Mesenteric fat pad (tissue), 1 donor: Measurements from ENCODE around the gene TBC1D22A. TPM values are rescaled to one million over a fixed set of nuclear protein-coding genes. Genes with fewer than 3 reads are reported as not detected.

Source experiments
- DNase-seq: peaks from one replicate; pipeline ENCODE4 v3.0.0-alpha.2; 2020; ENCODE audit warnings: low spot score
- total RNA-seq: library from RNA; stranded (reverse); fragmentation: NEBNext Ultra II Directional; extraction: Animal tissue kit (Norgen Biotek cat#: 25700); gene quantifications from one replicate; pipeline ENCODE4 v1.2.1, GENCODE V29; 2021
- donor health status: DM: yes; HTN: yes; CAD: no.

The TBC1D22A gene
- total RNA-seq, 1 donor from 2014 or later = 24.5 TPM

DNA sequence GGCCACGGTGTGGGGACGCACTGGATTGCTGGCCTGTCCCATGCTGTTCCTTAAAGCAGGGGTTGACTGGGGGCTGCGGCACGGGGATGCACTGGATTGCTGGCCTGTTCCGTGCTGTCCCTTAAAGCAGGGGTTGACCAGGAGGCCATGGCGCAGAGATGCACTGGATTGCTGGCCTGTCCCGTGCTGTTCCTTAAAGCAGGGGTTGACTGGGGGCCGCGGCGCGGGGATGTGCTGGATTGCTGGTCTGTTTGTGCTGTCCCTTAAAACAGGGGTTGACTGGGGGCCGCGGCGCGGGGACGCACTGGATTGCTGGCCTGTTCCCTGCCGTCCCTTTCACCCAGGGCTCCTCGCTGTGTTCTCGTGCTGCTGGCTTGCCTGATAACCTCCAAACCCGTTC lies 383.4 kb downstream of the TBC1D22A start:
- no peak for DNase-seq

DNA sequence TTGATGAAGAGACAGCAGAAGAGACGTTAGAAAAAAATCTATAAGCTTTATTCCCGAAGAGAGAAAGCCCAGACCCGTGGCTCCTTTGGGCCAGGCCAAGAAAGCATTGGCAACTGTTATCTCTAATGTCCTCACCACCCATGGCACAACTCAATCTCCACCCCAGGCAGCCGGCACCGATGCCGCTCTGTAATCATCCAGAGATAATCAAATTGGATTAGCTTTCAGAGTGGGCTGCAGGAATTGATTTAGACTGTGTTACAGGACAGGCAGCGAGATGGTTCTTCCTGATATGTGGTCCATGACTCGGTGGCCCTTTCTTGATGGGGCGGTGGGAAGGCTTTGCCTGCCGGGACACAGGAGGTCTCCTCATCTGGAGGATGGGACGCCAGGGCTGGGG lies 383.9 kb downstream of the TBC1D22A start:
- DNase-seq = no peak

DNA sequence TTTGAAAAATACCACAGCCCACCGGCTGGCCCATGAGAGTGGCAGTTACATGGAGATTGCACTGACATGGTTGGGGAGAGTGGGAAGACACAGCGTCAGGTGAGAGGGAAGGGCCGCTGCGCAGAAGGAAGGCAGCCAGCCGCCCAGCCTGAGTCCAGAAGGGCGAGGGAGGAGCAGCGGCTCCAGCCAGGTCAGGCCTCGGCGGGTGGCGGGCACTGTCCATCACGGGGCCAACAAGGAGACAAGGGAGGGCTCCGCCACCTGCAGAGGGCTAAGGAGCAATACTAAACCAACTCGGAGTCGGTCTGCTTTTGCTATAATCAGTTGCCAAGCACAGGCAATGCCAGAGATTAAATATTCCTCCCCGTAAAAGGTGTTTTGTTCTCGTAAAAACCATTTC lies 384.5 kb downstream of the TBC1D22A start:
- no peak for DNase-seq

DNA sequence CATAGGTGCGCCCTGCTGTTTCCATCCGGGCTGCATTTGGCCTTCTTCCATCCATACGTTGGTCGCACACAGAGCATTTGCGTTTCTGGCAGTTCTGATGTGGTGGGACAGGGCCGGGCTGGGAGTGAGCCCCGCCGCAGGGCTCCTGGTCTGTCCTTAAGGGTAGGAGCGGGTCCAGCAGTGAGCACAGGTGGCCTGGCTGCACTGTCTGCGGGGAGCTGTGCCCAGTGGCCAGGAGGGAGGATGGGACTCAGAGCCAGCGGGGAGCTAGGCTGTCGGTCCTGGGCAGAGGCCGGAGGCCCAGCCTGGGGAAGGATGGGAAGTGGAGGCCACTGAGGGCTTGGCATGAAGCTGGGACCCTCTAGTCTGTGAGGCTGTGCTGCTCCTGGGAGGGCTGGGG lies 385.1 kb downstream of the TBC1D22A start:
- no peak for DNase-seq

DNA sequence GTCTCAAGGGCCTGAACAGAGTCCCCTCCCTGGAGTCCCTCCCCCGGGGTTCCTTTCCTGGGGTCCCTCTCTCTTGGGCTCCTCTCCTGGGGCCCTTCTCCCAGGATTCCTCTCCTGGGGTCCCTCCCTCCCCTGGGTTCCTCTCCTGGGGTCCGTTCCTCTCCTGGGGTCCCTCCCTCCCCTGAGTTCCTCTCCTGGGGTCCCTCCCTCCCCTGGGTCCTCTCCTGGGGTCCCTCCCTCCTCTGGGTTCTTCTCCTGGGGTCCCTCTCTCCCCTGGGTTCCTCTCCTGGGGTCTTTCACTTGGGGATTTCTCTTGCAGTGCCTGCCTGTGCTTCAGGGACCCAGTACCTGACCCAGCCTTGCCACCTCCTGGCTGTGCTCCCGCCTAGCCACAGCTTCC lies 386.1 kb downstream of the TBC1D22A start:
- no peak for DNase-seq

DNA sequence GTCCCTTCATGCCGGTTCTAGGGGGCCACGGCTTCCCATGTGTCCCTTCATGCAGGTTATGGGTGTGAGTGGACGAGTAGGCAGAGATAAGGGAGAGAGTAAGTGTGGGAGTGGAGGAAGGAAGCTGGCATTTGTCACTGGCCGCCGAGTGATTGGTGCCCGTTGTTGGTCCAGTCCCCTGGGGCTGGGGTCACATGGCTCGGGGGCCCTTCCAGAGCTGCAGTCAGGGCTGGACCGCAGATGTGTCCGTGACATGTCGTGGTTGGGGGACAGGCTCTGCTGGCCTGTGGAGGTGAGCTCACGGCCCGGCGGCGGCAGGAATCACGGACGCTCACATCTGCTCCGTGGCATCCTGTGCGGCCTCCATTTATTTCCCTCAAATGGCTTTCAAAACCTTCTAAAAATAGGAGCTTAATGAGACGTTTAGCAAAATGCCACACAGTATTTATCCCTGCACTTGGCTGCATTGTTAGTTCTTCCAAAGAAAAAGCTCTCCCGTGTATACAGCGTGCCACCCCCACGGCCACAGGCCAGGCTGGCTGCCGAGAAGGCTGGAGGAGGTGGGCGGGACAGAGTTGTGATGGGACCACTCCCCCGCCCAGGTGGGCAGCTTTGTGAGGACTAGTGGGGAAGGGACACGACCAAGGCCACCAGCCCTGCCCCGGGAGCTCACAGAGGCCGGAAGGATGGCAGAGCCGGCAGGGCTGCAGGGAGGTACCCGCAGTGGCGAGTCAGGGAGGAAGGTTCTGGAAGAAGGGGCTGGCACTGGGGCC lies 386.7 kb downstream of the TBC1D22A start:
- no peak for DNase-seq

DNA sequence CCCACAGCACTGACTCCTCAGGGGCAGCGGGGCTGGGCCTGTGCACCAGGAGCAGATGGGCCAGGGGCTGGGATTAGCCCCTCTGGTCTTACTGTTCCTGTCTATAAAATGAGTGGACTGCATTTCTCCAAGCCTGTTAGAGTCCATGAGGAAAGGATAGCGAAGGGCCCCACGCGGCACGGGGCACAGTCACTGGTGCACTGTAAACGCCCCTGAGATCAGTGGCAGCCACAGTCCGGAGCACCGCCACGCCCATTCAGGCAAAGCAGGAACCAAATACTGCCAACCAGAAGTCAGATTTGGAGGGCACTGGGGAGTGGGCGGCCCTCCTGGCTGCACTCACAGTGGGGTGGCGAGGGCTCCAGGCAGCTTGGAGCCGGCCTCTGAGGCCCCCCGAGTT lies 387.5 kb downstream of the TBC1D22A start:
- no peak for DNase-seq

DNA sequence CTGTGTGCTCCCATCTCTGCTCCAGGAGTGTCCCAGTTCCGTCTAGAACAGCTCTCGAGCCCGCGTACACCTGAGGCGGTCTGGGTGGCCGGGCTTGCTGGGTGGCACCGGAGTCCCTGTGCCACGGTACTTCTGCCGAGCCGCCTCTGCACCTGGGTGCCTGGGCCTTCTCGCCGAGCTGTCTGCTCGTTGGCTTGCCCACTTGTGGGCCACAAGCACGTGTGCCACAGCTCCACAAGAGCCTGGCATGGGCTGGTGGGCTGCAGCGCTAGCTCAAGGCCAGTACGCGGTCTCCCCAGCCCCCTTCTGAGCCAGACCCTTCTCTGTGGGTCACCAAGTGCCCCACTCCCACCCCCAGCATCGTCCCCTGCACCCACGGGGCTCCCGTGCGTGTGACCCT lies 388.0 kb downstream of the TBC1D22A start:
- DNase-seq = no peak

DNA sequence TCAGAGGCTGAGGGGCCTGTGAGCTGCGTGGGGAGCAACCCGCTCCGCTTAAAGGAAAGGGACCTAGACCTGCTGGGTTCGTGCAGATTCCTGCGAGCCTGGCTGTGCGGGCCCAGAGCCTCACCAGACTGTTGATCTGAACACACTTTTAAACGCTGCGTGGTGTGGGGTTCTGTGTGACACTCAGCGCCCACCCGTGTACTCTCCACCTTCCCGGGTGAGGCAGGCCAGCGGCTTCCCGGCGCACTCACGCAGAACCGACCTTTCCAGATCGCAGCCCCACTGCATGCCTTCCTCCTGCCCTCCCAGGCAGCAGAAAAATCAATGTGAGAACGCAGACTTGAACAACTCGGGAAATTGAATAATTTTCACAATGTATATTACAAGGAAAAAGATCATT lies 388.6 kb downstream of the TBC1D22A start:
- DNase-seq = no peak

DNA sequence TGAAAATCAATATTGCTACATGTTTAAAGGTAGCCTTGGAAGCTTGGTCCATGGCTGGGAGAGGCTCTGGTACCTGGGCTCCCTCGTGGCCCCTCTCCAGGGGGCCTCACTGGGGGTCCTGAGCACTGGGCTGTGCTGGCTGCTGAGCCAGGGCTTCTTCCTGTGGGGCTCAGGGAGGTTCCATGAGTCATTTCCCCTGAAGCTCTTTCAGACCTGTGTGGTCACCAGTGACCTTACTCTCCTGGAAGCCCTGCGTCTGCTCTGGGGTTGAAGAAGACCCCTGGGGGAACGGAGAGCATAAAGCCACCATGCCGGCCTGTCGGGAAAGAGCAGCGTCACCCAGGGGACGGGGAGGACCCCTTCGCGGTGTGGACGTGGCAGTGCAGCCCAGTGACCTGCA lies 389.0 kb downstream of the TBC1D22A start:
- no peak for DNase-seq

DNA sequence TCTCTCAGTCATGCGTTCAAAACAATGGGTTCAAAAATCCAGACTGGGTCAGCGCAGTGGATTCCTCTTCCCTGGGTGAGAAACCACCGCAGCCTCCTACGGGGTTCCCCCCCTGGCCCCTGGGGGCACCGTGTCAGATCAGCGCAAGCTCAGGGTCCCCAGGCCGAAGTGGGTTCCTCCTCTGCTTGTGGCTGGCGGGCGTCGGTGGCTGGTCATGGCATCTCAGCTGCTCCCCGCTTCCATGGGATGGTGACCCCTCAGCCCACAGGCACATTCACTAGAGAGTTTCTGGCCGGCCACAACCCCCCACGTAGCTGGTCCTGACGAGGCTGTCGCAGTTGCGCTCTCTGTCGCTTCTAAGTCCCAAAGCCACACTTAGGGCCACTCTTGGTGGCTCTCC lies 389.8 kb downstream of the TBC1D22A start:
- no peak for DNase-seq

DNA sequence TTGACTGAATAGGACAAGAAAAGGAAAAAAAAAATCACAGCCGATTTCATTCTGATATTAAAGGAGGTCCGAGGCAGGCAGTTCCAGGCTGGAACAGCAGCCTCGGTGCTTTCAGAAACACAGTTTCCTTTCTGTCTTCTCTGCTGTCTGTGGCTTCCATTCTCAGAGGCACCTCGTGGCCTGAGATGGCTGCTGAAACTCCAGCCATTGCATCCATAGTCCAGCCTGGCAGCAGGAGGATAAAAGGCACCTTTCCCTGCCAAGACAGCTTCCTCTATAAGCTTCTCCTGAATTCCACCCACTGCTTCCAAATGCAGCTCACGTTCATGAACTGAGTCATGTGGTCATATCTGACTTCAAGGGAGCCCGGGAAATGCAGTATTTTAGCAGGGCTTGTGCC lies 390.5 kb downstream of the TBC1D22A start:
- no peak for DNase-seq

DNA sequence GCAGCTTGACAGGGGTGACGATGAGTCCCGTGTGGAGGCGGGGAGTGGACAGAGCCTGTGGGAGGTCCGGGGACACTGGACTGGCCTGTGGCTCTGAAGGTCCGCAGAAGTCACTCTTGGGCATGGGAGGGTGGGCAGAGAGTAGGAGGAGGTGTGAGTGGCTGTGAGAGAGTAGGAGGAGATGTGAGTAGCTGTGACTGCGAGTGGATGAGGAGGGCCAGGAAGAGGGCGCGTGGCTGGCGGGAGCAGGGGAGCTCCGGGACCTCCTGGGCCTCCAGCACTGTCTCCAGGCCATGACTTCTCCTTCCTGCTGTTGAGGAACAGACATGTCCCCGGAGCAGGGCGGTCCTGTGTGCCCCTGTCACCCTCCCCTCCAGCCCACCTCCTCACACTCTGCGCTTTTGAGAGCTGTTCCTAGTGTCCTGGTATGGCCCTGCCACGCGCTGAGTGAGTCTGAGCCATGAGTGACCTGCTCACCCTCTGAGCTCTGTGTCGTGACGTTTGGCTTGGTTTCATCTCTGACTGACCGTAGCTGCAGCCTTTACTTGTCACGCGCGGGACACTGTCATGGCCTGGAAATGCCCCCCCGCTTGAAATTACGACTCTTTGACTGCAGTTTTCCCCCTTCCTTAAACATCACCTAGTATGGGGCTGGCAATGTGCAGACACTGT lies 391.5 kb downstream of the TBC1D22A start:
- no peak for DNase-seq

DNA sequence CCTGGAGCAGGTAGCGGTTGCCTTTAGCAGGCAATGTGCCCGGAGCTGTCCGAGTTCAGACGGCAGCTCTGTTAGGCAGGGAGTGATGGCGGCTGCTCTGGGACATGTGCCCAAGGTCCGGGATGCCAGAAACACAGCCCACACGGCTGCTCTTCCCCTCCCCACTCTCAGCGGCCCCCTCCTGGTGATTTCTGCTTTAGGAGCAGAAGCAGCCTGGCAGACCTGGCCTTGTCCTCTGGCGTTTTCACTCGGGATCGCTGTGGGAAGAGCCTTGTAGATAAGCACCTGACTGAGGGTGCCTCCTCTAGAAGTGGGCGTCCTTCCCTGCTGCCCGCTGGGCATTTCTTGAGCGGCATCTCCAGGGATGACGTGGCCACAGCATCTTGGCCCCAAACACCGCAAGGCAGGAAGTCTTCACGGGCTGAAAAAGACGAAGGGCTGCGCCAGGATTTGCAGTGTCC lies 392.2 kb downstream of the TBC1D22A start:
- no peak for DNase-seq

DNA sequence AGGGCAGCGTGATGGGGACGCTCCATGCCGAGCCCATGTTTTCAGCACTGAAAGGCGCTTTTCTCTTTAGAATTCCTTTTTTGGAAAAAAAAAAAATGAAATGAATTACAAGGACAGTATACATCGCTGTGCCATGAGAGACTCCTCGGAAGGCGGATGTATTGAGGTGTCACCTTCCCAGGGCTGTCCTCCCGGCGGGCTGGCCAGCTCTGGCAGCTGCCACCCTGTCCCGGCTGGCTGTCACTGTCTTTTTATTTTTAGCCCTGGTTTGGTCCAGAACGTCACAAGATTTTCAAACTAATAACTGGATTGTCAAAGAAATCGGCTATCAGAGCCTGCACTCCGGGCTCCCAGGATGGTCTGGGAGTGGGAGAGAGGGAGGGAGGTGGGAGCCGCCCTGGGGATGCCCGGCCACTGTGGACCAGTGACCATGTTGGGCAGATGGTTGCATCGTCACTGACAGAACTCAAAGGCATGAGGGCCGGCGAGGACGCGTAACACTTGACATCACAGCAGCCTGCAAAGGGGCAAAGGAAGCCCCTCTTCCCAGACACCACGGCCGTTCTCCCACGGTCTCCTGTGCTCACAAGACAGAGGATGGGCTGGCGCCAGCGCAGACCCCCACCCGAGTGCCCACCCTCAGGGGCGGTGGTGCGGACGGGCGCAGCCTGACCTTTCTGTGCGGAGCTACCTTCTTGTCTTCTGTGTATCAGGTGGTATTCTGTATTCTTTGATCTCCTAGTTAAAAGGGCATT lies 392.9 kb downstream of the TBC1D22A start:
- DNase-seq = no peak

DNA sequence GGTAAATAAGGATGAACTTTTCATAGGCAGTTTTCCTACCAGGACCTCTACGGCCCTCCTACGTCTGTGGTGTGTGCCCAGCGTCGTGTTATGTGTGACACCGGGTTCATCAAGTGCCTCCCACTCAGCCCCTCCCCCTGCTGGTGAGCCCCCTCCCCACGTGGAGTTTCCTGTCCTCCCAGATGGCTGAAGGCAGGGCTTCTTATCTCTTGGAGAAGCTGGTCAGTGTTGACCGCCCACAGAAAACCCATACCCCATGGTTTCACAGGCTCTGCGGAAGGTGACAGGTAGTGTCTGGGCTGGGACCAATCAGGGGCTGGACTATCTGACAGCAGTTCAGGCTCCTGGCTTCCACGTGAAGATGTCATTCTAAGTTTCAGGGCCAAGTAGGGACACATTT lies 393.5 kb downstream of the TBC1D22A start:
- DNase-seq = no peak

DNA sequence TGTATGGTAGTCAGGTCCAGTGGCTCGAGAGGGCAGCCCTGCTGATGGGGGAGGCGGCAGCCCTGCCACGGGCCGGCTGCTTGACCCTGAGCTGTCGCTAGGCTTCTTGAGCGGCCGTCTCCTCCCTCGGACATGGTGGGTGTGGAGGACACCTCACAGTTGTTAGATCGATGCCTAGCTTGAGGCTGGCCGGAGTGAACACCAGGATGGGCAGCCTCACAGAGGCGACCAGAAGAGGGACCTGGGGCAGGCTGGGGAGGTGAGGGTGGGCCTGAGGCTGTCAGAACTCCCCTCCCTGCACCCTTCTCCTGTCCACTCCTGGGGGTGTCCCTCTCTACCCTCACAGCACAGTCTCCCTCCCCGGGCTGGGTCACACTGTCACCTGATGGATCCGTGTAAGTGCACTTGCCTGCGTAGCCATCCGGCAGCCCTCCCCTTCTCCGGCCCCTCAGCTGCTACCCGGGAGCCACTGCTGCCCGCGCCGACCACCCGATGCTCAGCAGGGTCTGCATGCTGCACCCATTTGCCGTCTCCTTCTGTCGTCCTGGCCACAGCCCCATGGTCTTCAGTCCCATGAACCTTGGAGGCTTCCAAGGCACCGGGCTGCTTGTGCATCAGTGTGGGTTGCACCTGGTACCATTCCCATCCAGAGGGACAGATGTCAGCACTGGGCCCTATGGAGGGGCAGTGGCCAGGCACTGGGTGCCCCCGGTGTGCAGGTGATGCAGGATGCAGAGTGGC lies 394.1 kb downstream of the TBC1D22A start:
- DNase-seq = no peak

DNA sequence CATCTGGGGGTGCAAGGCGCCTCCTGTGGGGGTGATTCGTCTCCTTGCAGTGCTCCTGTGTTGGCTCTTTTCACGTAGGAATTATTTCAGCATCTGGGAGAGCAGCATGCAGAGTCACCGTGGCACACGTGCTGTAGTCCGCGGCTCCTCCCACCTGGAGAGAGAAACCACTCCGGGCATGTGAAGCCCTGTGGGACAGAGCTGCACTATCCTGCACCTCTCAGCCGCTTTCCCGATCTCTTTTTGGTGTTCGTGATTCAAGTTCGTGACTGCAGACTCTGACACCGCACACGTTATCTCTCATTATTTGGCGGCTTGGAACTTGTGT lies 394.6 kb downstream of the TBC1D22A start:
- no peak for DNase-seq

DNA sequence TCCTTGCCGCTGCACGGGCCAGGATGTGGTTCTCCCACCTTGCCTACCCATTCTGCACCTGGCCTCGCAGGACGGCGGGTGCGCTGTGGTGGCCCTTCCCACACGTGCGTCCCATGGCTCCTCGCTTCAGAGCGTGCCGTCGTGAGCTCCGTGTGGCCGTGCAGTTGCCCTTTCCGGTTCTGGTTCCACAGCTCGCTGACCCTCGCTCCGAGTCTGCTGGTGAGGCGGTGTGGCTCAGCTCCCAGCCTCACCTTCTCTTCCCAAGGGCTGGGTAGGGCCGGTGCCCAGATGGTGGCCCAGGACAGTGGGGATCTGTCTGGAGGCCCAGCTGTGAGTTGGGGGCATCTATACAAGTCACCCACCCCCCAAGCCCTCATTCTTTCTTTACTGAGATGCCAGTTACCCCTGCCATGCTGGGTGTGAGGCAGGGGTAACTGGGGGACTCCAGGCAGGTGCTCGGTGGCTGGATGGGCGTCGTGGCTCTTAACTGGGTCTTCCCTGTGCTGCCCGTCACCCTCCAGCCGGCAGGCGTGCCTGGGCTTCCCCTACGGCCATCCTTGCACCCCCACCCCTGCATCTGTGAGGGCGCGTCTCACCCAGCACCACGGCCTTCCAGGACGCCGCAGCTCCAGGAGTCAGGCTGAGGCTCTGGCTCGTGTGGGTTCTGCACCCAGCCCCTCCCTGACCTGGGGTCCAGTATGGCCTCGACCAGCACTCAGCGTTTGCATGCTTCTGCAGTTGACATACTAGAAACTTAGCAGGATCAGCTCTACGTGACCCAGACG lies 395.2 kb downstream of the TBC1D22A start:
- no peak for DNase-seq

DNA sequence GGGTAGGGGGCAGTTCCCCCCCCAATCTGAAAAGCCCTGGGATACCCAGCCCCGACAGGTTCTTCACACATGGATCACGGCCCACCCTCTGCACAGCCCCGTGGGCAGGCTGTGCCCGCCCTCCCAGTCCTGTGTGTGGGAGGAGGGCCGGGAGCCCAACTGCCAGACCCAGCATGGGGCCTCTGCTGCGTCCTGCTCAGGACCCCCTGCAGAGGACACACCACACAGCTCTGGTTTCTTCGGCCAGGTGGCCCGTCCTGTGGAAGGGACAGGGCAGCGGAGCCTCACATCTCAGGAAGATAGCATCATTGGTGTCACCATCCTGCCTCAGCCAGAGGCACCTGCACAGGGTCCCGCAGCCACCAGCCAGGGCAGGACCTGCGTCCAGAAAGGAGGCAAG lies 396.0 kb downstream of the TBC1D22A start:
- DNase-seq = no peak

DNA sequence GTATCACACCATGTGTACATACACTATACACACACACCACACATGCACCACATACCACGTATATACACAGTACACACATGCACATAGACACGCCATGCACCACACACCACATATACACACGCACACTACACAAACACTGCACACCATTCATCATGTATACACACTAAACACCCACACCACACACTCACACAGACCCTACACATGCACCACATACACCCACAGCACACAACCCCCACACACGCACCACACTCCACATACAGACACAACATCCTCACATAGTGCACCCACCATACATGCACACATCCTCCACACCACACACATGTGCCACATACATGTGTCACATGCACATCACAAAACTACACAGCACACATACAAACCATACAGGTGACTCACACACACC lies 397.1 kb downstream of the TBC1D22A start:
- DNase-seq = no peak
